GM23248 (cell line): Measurements from ENCODE around the gene RIT2.

ENCODE experiments used
- EZH2 ChIP-seq: fragments of 200-600 bp; sonication (generic); IDR thresholded peaks from 2 replicates; pipeline ENCODE4 v1.6.1; 2018; ENCODE audit warnings: antibody characterized with exemption, mild to moderate bottlenecking; ENCODE audit not compliant: insufficient read depth, poor library complexity, severe bottlenecking
- EZH2phosphoT487 ChIP-seq: fragments of 200-600 bp; sonication (generic); IDR thresholded peaks from 2 replicates; pipeline ENCODE4 v1.6.1; 2018; ENCODE audit warnings: antibody characterized with exemption, moderate library complexity, mild to moderate bottlenecking, low read depth; ENCODE audit not compliant: insufficient read depth

DNA sequence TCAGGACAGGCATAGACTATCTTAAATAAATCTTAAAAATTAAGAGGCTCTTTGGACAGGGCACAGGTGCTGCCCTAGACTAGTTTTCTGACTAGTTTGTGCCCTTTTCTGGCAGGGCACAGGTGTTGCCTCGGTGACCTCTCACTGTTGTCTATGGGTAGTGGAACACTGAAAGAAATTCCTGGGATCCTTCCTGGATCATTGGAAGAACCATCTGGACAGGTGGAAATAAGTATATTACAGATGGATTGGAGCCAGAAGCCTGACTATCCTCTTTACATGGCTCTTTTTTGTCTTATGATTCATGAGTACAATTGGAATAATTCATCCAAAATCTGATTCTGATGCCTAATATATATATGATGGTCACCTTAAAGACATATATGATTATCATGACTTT lies 286.6 kb downstream of the RIT2 start:
- no peak for TF ChIP-seq EZH2
- TF ChIP-seq EZH2phosphoT487: no peak
